ENCODE results near the gene SACS. TPM values are rescaled to one million over a fixed set of nuclear protein-coding genes. Genes with fewer than 3 reads are reported as not detected.
"Not testable (repeated sequence)": the region's sequence is repeated elsewhere in the genome, so short reads cannot be mapped to it uniquely, and the experiment has no call there.

The SACS gene
- total RNA-seq, 1 donor from 2014 or later = 91.2 TPM

GRCh38 chr13:23418776-23419683 is 14.5 kb downstream of the SACS start:
- DNase-seq (ENCODE audit: low read depth) = no peak

GRCh38 chr13:23414682-23415081 is 18.8 kb downstream of the SACS start:
- DNase-seq (ENCODE audit: low read depth) = no peak

GRCh38 chr13:23411706-23412105 is 21.8 kb downstream of the SACS start:
- no peak for DNase-seq (ENCODE audit: low read depth)

- no peak for DNase-seq (ENCODE audit: low read depth)
These were observed 22.3 kb downstream of the SACS start for GRCh38 chr13:23411220-23411619.

GRCh38 chr13:23408026-23408425 is 25.5 kb downstream of the SACS start:
- no peak for DNase-seq (ENCODE audit: low read depth)

- not testable (repeated sequence) for DNase-seq (ENCODE audit: low read depth)
These were observed 32.3 kb downstream of the SACS start for GRCh38 chr13:23401156-23401555.

- no peak for DNase-seq (ENCODE audit: low read depth)
These were observed 34.2 kb downstream of the SACS start for GRCh38 chr13:23399347-23399746.

GRCh38 chr13:23394821-23395220 is 38.7 kb downstream of the SACS start:
- DNase-seq (ENCODE audit: low read depth) = no peak

GRCh38 chr13:23392925-23393645 is 40.4 kb downstream of the SACS start:
- DNase-seq (ENCODE audit: low read depth) = no peak

GRCh38 chr13:23392313-23392712 is 41.2 kb downstream of the SACS start:
- no peak for DNase-seq (ENCODE audit: low read depth)

GRCh38 chr13:23391752-23392151 is 41.8 kb downstream of the SACS start:
- DNase-seq (ENCODE audit: low read depth) = no peak

- DNase-seq (ENCODE audit: low read depth) = no peak
These were observed 47.0 kb downstream of the SACS start for GRCh38 chr13:23386533-23386932.

GRCh38 chr13:23385931-23386330 is 47.6 kb downstream of the SACS start:
- DNase-seq (ENCODE audit: low read depth) = no peak

- peak; percentile 82 for DNase-seq (ENCODE audit: low read depth)
These were observed 49.4 kb downstream of the SACS start for GRCh38 chr13:23384111-23384510.

GRCh38 chr13:23383151-23383550 is 50.4 kb downstream of the SACS start:
- no peak for DNase-seq (ENCODE audit: low read depth)

GRCh38 chr13:23381866-23382265 is 51.6 kb downstream of the SACS start:
- DNase-seq (ENCODE audit: low read depth) = no peak

GRCh38 chr13:23380534-23380933 is 53.0 kb downstream of the SACS start:
- DNase-seq (ENCODE audit: low read depth) = no peak

- DNase-seq (ENCODE audit: low read depth) = peak; percentile 93
These were observed 55.4 kb downstream of the SACS start for GRCh38 chr13:23377983-23378632.

- no peak for DNase-seq (ENCODE audit: low read depth)
These were observed 55.9 kb downstream of the SACS start for GRCh38 chr13:23377579-23377978.

GRCh38 chr13:23375001-23375971 is 58.2 kb downstream of the SACS start:
- peak; percentile 72 for DNase-seq (ENCODE audit: low read depth)

GRCh38 chr13:23372264-23372906 is 61.1 kb downstream of the SACS start:
- no peak for DNase-seq (ENCODE audit: low read depth)
